Keratinocyte (primary cell): Measurements from ENCODE around the gene ATP8A2.

Source experiments
- CTCF ChIP-seq, 3 experiments: IDR thresholded peaks in 1 of 3; conservative IDR thresholded peaks in 1 of 3; optimal IDR thresholded peaks in 1 of 3; 2 replicates in 2 of 3; 3 replicates in 1 of 3; pipeline versions ENCODE3 to v1.5.1; 2011; ENCODE audit warnings: low read length in 3 of 3, mild to moderate bottlenecking in 3 of 3, moderate library complexity in 2 of 3, control low read depth in 1 of 3, inconsistent platforms in 1 of 3; ENCODE audit not compliant: insufficient read depth in 2 of 3; ENCODE audit errors: extremely low read depth in 1 of 3
- EZH2 ChIP-seq: IDR thresholded peaks from one replicate; pipeline ENCODE4 v1.6.1; 2012; ENCODE audit warnings: inconsistent platforms, mild to moderate bottlenecking, low read length, moderate library complexity

- TF ChIP-seq CTCF (optimal IDR thresholded peaks at IDR 0.05 in 1 of 3, IDR thresholded peaks at IDR 0.05 in 1 of 3, conservative IDR thresholded peaks at IDR 0.05 in 1 of 3; ENCODE audit: extremely low read depth in 1 of 3, insufficient read depth in 2 of 3, low read length in 3 of 3) (no peak), EZH2 (no peak)
Observed at GRCh38 chr13:25608181-25608580, 236.4 kb downstream of the ATP8A2 start.
